Activated naive CD8-positive, alpha-beta T cell (primary cell): ENCODE results near the gene SLC25A48.
"Not testable (repeated sequence)": the region's sequence is repeated elsewhere in the genome, so short reads cannot be mapped to it uniquely, and the experiment has no call there.

Experiments used
- H3K27ac Mint-ChIP-seq: one replicate; pipeline ENCODE4 v1.8.0; 2021; ENCODE audit warnings: mixed read lengths
- H3K27me3 Mint-ChIP-seq: one replicate; pipeline ENCODE4 v1.8.0; 2021; ENCODE audit warnings: mixed read lengths
- H3K36me3 Mint-ChIP-seq: one replicate; pipeline ENCODE4 v1.8.0; 2021; ENCODE audit warnings: mixed read lengths
- H3K4me1 Mint-ChIP-seq: one replicate; pipeline ENCODE4 v1.8.0; 2021; ENCODE audit warnings: low read depth, mixed read lengths
- H3K4me3 Mint-ChIP-seq: one replicate; pipeline ENCODE4 v1.8.0; 2021; ENCODE audit warnings: mild to moderate bottlenecking, mixed read lengths
- H3K9me3 Mint-ChIP-seq: one replicate; pipeline ENCODE4 v1.8.0; 2021; ENCODE audit warnings: low read depth, mixed read lengths

The SLC25A48 gene

GRCh38 chr5:135826221-135826525 is 8.3 kb upstream of the SLC25A48 start:
- no peaks in the 10 kb centered on the region for H3K36me3 Mint-ChIP-seq
- H3K4me3 Mint-ChIP-seq, result no peak overlapping the region
- no peaks in the 10 kb centered on the region for H3K9me3 Mint-ChIP-seq
- H3K4me1 Mint-ChIP-seq, result no peaks in the 10 kb centered on the region
- peaks cover 9% of the 10 kb centered on the region for H3K27me3 Mint-ChIP-seq
- no peak overlapping the region for H3K27ac Mint-ChIP-seq

- peaks cover 18% of the 10 kb centered on the region for H3K27me3 Mint-ChIP-seq
- no peak overlapping the region for H3K4me3 Mint-ChIP-seq
- no peak overlapping the region for H3K27ac Mint-ChIP-seq
- H3K4me1 Mint-ChIP-seq, result no peaks in the 10 kb centered on the region
- no peaks in the 10 kb centered on the region for H3K9me3 Mint-ChIP-seq
- no peaks in the 10 kb centered on the region for H3K36me3 Mint-ChIP-seq
These were observed 7.3 kb upstream of the SLC25A48 start for GRCh38 chr5:135826994-135827671.

- no peak overlapping the region for H3K4me3 Mint-ChIP-seq
These were observed 6.3 kb upstream of the SLC25A48 start for GRCh38 chr5:135827965-135828781.

GRCh38 chr5:135828782-135829127 is 5.7 kb upstream of the SLC25A48 start:
- Mint-ChIP-seq H3K36me3 (no peaks in the 10 kb centered on the region), H3K9me3 (no peaks in the 10 kb centered on the region), H3K4me1 (no peaks in the 10 kb centered on the region), H3K27me3 (peaks cover 22% of the 10 kb centered on the region), H3K27ac (no peak overlapping the region), H3K4me3 (no peak overlapping the region)

More at GRCh38 chr5:135827965-135828781, 6.3 kb upstream of the SLC25A48 start:
- H3K27ac Mint-ChIP-seq, result no peak overlapping the region
- H3K9me3 Mint-ChIP-seq, result no peaks in the 10 kb centered on the region
- no peaks in the 10 kb centered on the region for H3K4me1 Mint-ChIP-seq
- no peaks in the 10 kb centered on the region for H3K36me3 Mint-ChIP-seq
- H3K27me3 Mint-ChIP-seq, result peaks cover 22% of the 10 kb centered on the region

- Mint-ChIP-seq H3K9me3 (no peaks in the 10 kb centered on the region), H3K4me3 (no peak overlapping the region), H3K27me3 (peaks cover 25% of the 10 kb centered on the region), H3K36me3 (no peaks in the 10 kb centered on the region), H3K4me1 (peaks cover 3% of the 10 kb centered on the region), H3K27ac (no peak overlapping the region)
These were observed 5.3 kb upstream of the SLC25A48 start for GRCh38 chr5:135829179-135829578.

- Mint-ChIP-seq H3K4me1 (peaks cover 4% of the 10 kb centered on the region), H3K4me3 (no peak overlapping the region), H3K27me3 (peaks cover 26% of the 10 kb centered on the region), H3K9me3 (no peaks in the 10 kb centered on the region), H3K36me3 (no peaks in the 10 kb centered on the region), H3K27ac (no peak overlapping the region)
These were observed 4.6 kb upstream of the SLC25A48 start for GRCh38 chr5:135829681-135830383.

- Mint-ChIP-seq H3K4me1 (peaks cover 4% of the 10 kb centered on the region), H3K4me3 (no peak overlapping the region), H3K36me3 (no peaks in the 10 kb centered on the region), H3K27me3 (peaks cover 26% of the 10 kb centered on the region), H3K27ac (no peak overlapping the region), H3K9me3 (no peaks in the 10 kb centered on the region)
These were observed 4.1 kb upstream of the SLC25A48 start for GRCh38 chr5:135830384-135830700.

- Mint-ChIP-seq H3K27me3 (peaks cover 26% of the 10 kb centered on the region), H3K27ac (no peak overlapping the region), H3K4me1 (peaks cover 4% of the 10 kb centered on the region), H3K4me3 (no peak overlapping the region), H3K36me3 (no peaks in the 10 kb centered on the region), H3K9me3 (no peaks in the 10 kb centered on the region)
These were observed 3.6 kb upstream of the SLC25A48 start for GRCh38 chr5:135830876-135831275.

GRCh38 chr5:135831439-135831838 is 3.0 kb upstream of the SLC25A48 start:
- no peaks in the 10 kb centered on the region for H3K9me3 Mint-ChIP-seq
- no peak overlapping the region for H3K27ac Mint-ChIP-seq
- peaks cover 28% of the 10 kb centered on the region for H3K27me3 Mint-ChIP-seq
- no peaks in the 10 kb centered on the region for H3K36me3 Mint-ChIP-seq
- H3K4me3 Mint-ChIP-seq, result no peak overlapping the region
- peaks cover 4% of the 10 kb centered on the region for H3K4me1 Mint-ChIP-seq

- Mint-ChIP-seq H3K27ac (no peak overlapping the region), H3K27me3 (peaks cover 29% of the 10 kb centered on the region)
These were observed 2.5 kb upstream of the SLC25A48 start for GRCh38 chr5:135831851-135832555.

GRCh38 chr5:135832941-135833920 is 1.2 kb upstream of the SLC25A48 start:
- Mint-ChIP-seq H3K9me3 (peaks cover 2% of the 10 kb centered on the region), H3K27me3 (peaks cover 32% of the 10 kb centered on the region), H3K4me1 (peaks cover 4% of the 10 kb centered on the region), H3K4me3 (no peak overlapping the region), H3K27ac (no peak overlapping the region), H3K36me3 (no peaks in the 10 kb centered on the region)

More at GRCh38 chr5:135831851-135832555, 2.5 kb upstream of the SLC25A48 start:
- no peaks in the 10 kb centered on the region for H3K36me3 Mint-ChIP-seq
- peaks cover 4% of the 10 kb centered on the region for H3K4me1 Mint-ChIP-seq
- H3K9me3 Mint-ChIP-seq, result no peaks in the 10 kb centered on the region
- H3K4me3 Mint-ChIP-seq, result no peak overlapping the region

- peaks cover 30% of the 10 kb centered on the region for H3K27me3 Mint-ChIP-seq
- H3K9me3 Mint-ChIP-seq, result peaks cover 5% of the 10 kb centered on the region
- H3K4me3 Mint-ChIP-seq, result no peak overlapping the region
- H3K36me3 Mint-ChIP-seq, result no peaks in the 10 kb centered on the region
- H3K27ac Mint-ChIP-seq, result no peak overlapping the region
- peaks cover 4% of the 10 kb centered on the region for H3K4me1 Mint-ChIP-seq
These were observed 363 bp upstream of the SLC25A48 start for GRCh38 chr5:135833961-135834638.

GRCh38 chr5:135835766-135836165 is 1.3 kb downstream of the SLC25A48 start:
- Mint-ChIP-seq H3K9me3 (peaks cover 6% of the 10 kb centered on the region), H3K4me3 (no peak overlapping the region), H3K27me3 (peaks cover 25% of the 10 kb centered on the region), H3K4me1 (peaks cover 4% of the 10 kb centered on the region), H3K36me3 (no peaks in the 10 kb centered on the region), H3K27ac (no peak overlapping the region)

- H3K27ac Mint-ChIP-seq, H3K36me3 Mint-ChIP-seq, H3K4me3 Mint-ChIP-seq, H3K4me1 Mint-ChIP-seq, H3K9me3 Mint-ChIP-seq: not testable (repeated sequence)
- H3K27me3 Mint-ChIP-seq, result peaks cover 12% of the 10 kb centered on the region
These were observed 3.9 kb downstream of the SLC25A48 start for GRCh38 chr5:135838395-135838794.
